Neural crest cell (in vitro differentiated cells): Measurements from ENCODE around the gene HIF1AN. TPM values are rescaled to one million over a fixed set of nuclear protein-coding genes. Genes with fewer than 3 reads are reported as not detected.

Source experiments
- DNase-seq: peaks from one replicate; pipeline ENCODE4 v3.0.0; 2021; ENCODE audit warnings: low read depth, mixed read lengths, low spot score
- H3K27ac Mint-ChIP-seq: one replicate; pipeline ENCODE4 v1.8.0; 2021; ENCODE audit warnings: mild to moderate bottlenecking, mixed read lengths; ENCODE audit not compliant: unreplicated experiment
- H3K27me3 Mint-ChIP-seq: 2 replicates; pipeline ENCODE4 v1.8.0; 2021; ENCODE audit warnings: low read depth, mild to moderate bottlenecking, mixed read lengths
- H3K36me3 Mint-ChIP-seq: 2 replicates; pipeline ENCODE4 v1.8.0; 2021; ENCODE audit warnings: low read depth, mild to moderate bottlenecking, mixed read lengths
- H3K4me1 Mint-ChIP-seq: 2 replicates; pipeline ENCODE4 v1.8.0; 2021; ENCODE audit warnings: mixed read lengths
- H3K4me3 Mint-ChIP-seq: one replicate; pipeline ENCODE4 v1.8.0; 2021; ENCODE audit warnings: mild to moderate bottlenecking, mixed read lengths
- H3K9me3 Mint-ChIP-seq: 2 replicates; pipeline ENCODE4 v1.8.0; 2021; ENCODE audit warnings: mixed read lengths
- CTCF ChIP-seq: fragments of 200-600 bp; sonication (generic); conservative IDR thresholded peaks from 2 replicates; pipeline ENCODE4 v1.5.0; 2021; ENCODE audit warnings: antibody characterized with exemption, mild to moderate bottlenecking
- total RNA-seq: library from RNA; stranded (reverse); gene quantifications from 2 replicates; pipeline ENCODE4 v1.2.1, GENCODE V29; 2021

Gene HIF1AN
- total RNA-seq, 1 donor from 2014 or later: 55.7 TPM

GRCh38 chr10:100579261-100580090, 43.7 kb downstream of the HIF1AN start:
- no peak overlapping the region for H3K4me3 Mint-ChIP-seq
- peaks cover 13% of the 10 kb centered on the region for H3K4me1 Mint-ChIP-seq
- H3K27me3 Mint-ChIP-seq: peaks cover 81% of the 10 kb centered on the region
- H3K9me3 Mint-ChIP-seq: no peaks in the 10 kb centered on the region
- H3K27ac Mint-ChIP-seq: no peak overlapping the region
- no peaks in the 10 kb centered on the region for H3K36me3 Mint-ChIP-seq
- no peak for DNase-seq
- TF ChIP-seq CTCF: no peak

GRCh38 chr10:100586959-100587358, 51.2 kb downstream of the HIF1AN start:
- Mint-ChIP-seq H3K27me3 (peaks cover 90% of the 10 kb centered on the region), H3K4me3 (no peak overlapping the region), H3K27ac (no peak overlapping the region), H3K36me3 (no peaks in the 10 kb centered on the region), H3K4me1 (no peaks in the 10 kb centered on the region), H3K9me3 (peaks cover 9% of the 10 kb centered on the region)
- no peak for DNase-seq
- no peak for TF ChIP-seq CTCF

GRCh38 chr10:100598166-100598565, 62.4 kb downstream of the HIF1AN start:
- Mint-ChIP-seq H3K9me3 (no peaks in the 10 kb centered on the region), H3K27me3 (peaks cover 81% of the 10 kb centered on the region), H3K27ac (no peak overlapping the region), H3K36me3 (no peaks in the 10 kb centered on the region), H3K4me1 (no peaks in the 10 kb centered on the region), H3K4me3 (no peak overlapping the region)
- no peak for DNase-seq
- no peak for TF ChIP-seq CTCF

GRCh38 chr10:100600218-100600617, 64.5 kb downstream of the HIF1AN start:
- no peak for TF ChIP-seq CTCF
- Mint-ChIP-seq H3K27ac (no peak overlapping the region), H3K4me1 (no peaks in the 10 kb centered on the region), H3K27me3 (peaks cover 76% of the 10 kb centered on the region), H3K4me3 (no peak overlapping the region), H3K36me3 (peaks cover 1% of the 10 kb centered on the region), H3K9me3 (peaks cover 1% of the 10 kb centered on the region)
- no peak for DNase-seq

GRCh38 chr10:100607439-100607838, 71.7 kb downstream of the HIF1AN start:
- H3K4me3 Mint-ChIP-seq: no peak overlapping the region
- no peak for TF ChIP-seq CTCF
- no peaks in the 10 kb centered on the region for H3K4me1 Mint-ChIP-seq
- no peak overlapping the region for H3K27ac Mint-ChIP-seq
- H3K9me3 Mint-ChIP-seq: peaks cover 3% of the 10 kb centered on the region
- peaks cover 81% of the 10 kb centered on the region for H3K27me3 Mint-ChIP-seq
- peaks cover 3% of the 10 kb centered on the region for H3K36me3 Mint-ChIP-seq
- no peak for DNase-seq

Other genes with a start within 250 kb of the HIF1AN start
- gene BLOC1S2, start 249.3 kb upstream of the HIF1AN start, total RNA-seq: 32.9 and 37.5 TPM in 2 replicates
- gene PKD2L1, start 205.7 kb upstream of the HIF1AN start, total RNA-seq: 0.14 TPM in 1 of 2 replicates, not detected in the other
- gene SCD, start 188.7 kb upstream of the HIF1AN start, total RNA-seq: 969 and 975 TPM in 2 replicates
- 3.8 and 4.2 TPM in 2 replicates for gene WNT8B, start 72.9 kb upstream of the HIF1AN start, total RNA-seq
- 18.1 and 18.7 TPM in 2 replicates for gene SEC31B, start 16.1 kb upstream of the HIF1AN start, total RNA-seq
- gene NDUFB8, start 6.1 kb upstream of the HIF1AN start, total RNA-seq: 200 and 235 TPM in 2 replicates
- gene PAX2, start 209.6 kb downstream of the HIF1AN start, total RNA-seq: 1.0 and 1.5 TPM in 2 replicates